ENCODE measurements around the gene SIGLEC11.
"Not testable (repeated sequence)": the region's sequence is repeated elsewhere in the genome, so short reads cannot be mapped to it uniquely, and the experiment has no call there.

Gene SIGLEC11

GRCh38 chr19:49950956-49951526 is 9.9 kb downstream of the SIGLEC11 start:
- DNase-seq (ENCODE audit: low spot score): no peak

GRCh38 chr19:49950590-49950948 is 10.4 kb downstream of the SIGLEC11 start:
- no peak for DNase-seq (ENCODE audit: low spot score)

GRCh38 chr19:49949742-49950589 is 11.0 kb downstream of the SIGLEC11 start:
- no peak for DNase-seq (ENCODE audit: low spot score)

- DNase-seq (ENCODE audit: low spot score): no peak
Observed at GRCh38 chr19:49946415-49946814, 14.6 kb downstream of the SIGLEC11 start.

- not testable (repeated sequence) for DNase-seq (ENCODE audit: low spot score)
Observed at GRCh38 chr19:49944567-49944966, 16.4 kb downstream of the SIGLEC11 start.

GRCh38 chr19:49940482-49940791 is 20.5 kb downstream of the SIGLEC11 start:
- no peak for DNase-seq (ENCODE audit: low spot score)

GRCh38 chr19:49939721-49940481 is 21.1 kb downstream of the SIGLEC11 start:
- no peak for DNase-seq (ENCODE audit: low spot score)

- DNase-seq (ENCODE audit: low spot score): no peak
Observed at GRCh38 chr19:49938662-49939061, 22.3 kb downstream of the SIGLEC11 start.

GRCh38 chr19:49937750-49938381 is 23.1 kb downstream of the SIGLEC11 start:
- DNase-seq (ENCODE audit: low spot score): peak; percentile 82

- DNase-seq (ENCODE audit: low spot score): no peak
Observed at GRCh38 chr19:49936549-49936948, 24.4 kb downstream of the SIGLEC11 start.

GRCh38 chr19:49933643-49934042 is 27.3 kb downstream of the SIGLEC11 start:
- no peak for DNase-seq (ENCODE audit: low spot score)

- DNase-seq (ENCODE audit: low spot score): no peak
Observed at GRCh38 chr19:49932731-49933131, 28.2 kb downstream of the SIGLEC11 start.

- DNase-seq (ENCODE audit: low spot score): no peak
Observed at GRCh38 chr19:49932041-49932451, 28.9 kb downstream of the SIGLEC11 start.

GRCh38 chr19:49931293-49932040 is 29.5 kb downstream of the SIGLEC11 start:
- no peak for DNase-seq (ENCODE audit: low spot score)

GRCh38 chr19:49930483-49931011 is 30.4 kb downstream of the SIGLEC11 start:
- DNase-seq (ENCODE audit: low spot score): no peak

GRCh38 chr19:49929611-49930482 is 31.1 kb downstream of the SIGLEC11 start:
- DNase-seq (ENCODE audit: low spot score): peak; percentile 98

- peak; percentile 83 for DNase-seq (ENCODE audit: low spot score)
Observed at GRCh38 chr19:49929121-49929610, 31.8 kb downstream of the SIGLEC11 start, which contains the start of the genes ATF5 and NUP62. TSS of gene ATF5 (plus strand) at chr19:49929205. CDS start at chr19:49930851, 1,646 bp downstream. TSS of gene NUP62 (minus strand) at chr19:49929504. CDS start at chr19:49909807, 19,697 bp downstream.

- no peak for DNase-seq (ENCODE audit: low spot score)
Observed at GRCh38 chr19:49927526-49928264, 33.3 kb downstream of the SIGLEC11 start.

- DNase-seq (ENCODE audit: low spot score): no peak
Observed at GRCh38 chr19:49926515-49926914, 34.5 kb downstream of the SIGLEC11 start.

All from Ammon's horn (tissue), 1 donor.